ENCODE data around the gene EIF1AX.
"Not testable (repeated sequence)": the region's sequence is repeated elsewhere in the genome, so short reads cannot be mapped to it uniquely, and the experiment has no call there.

The EIF1AX gene

GRCh38 chrX:20173856-20174255 lies 32.2 kb upstream of the EIF1AX start:
- Histone ChIP-seq H3K4me2 (ENCODE audit: low read length) (no peak overlapping the region), H4K8ac (ENCODE audit: low read depth, low read length) (no peak overlapping the region), H3K23ac (ENCODE audit: low read length) (no peak overlapping the region), H3K4me3 (ENCODE audit: low read depth, low read length) (no peak overlapping the region), H3K4ac (ENCODE audit: low read depth, low read length) (no peak overlapping the region), H2BK12ac (ENCODE audit: low read length) (no peak overlapping the region), H3K27ac (ENCODE audit: low read depth, low read length) (no peak overlapping the region), H2AK5ac (ENCODE audit: low read length) (no peak overlapping the region), H2BK5ac (ENCODE audit: low read depth, low read length, poor library complexity) (no peak overlapping the region), H3K9me3 (ENCODE audit: insufficient read depth, low read depth, low read length) (no peaks in the 10 kb centered on the region), H3K79me2 (ENCODE audit: control insufficient read depth, insufficient read depth, low read length, poor library complexity) (no peaks in the 10 kb centered on the region), H3K36me3 (ENCODE audit: control insufficient read depth in 1 of 2, insufficient read depth in 2 of 2, low read length in 2 of 2) (peaks cover 7% of the 10 kb centered on the region in 2 experiments), H3K27me3 (ENCODE audit: insufficient read depth, low read length) (no peaks in the 10 kb centered on the region), H3K18ac (ENCODE audit: low read length) (no peak overlapping the region), H3K79me1 (ENCODE audit: low read length) (no peaks in the 10 kb centered on the region), H3K9ac (ENCODE audit: low read length) (no peak overlapping the region), H3K14ac (ENCODE audit: low read length) (no peak overlapping the region), H4K12ac (ENCODE audit: low read depth, low read length) (no peak overlapping the region), H3K4me1 (ENCODE audit: control insufficient read depth in 1 of 2, insufficient read depth in 2 of 2, low read length in 2 of 2) (no peaks in the 10 kb centered on the region), H2AFZ (ENCODE audit: insufficient read depth, low read length, poor library complexity) (no peak overlapping the region), H4K91ac (ENCODE audit: low read depth, low read length) (no peak overlapping the region), H2BK120ac (ENCODE audit: insufficient read depth, low read length, poor library complexity) (no peak overlapping the region)
- DNase-seq = no peak
- WGBS (ENCODE audit: extremely low coverage, insufficient coverage, insufficient read length) = no CpG with 5 or more reads among the region's 2 CpGs

- Histone ChIP-seq H3K23ac (ENCODE audit: low read length) (no peak overlapping the region), H3K9me3 (ENCODE audit: insufficient read depth, low read depth, low read length) (no peaks in the 10 kb centered on the region), H2BK12ac (ENCODE audit: low read length) (no peak overlapping the region), H3K14ac (ENCODE audit: low read length) (no peak overlapping the region), H3K79me1 (ENCODE audit: low read length) (no peaks in the 10 kb centered on the region), H4K91ac (ENCODE audit: low read depth, low read length) (no peak overlapping the region), H3K4me2 (ENCODE audit: low read length) (no peak overlapping the region), H3K36me3 (ENCODE audit: control insufficient read depth in 1 of 2, insufficient read depth in 2 of 2, low read length in 2 of 2) (peaks cover 9% of the 10 kb centered on the region in 2 experiments), H4K8ac (ENCODE audit: low read depth, low read length) (no peak overlapping the region), H3K18ac (ENCODE audit: low read length) (no peak overlapping the region), H2AK5ac (ENCODE audit: low read length) (no peak overlapping the region), H2AFZ (ENCODE audit: insufficient read depth, low read length, poor library complexity) (no peak overlapping the region), H3K4me3 (ENCODE audit: low read depth, low read length) (no peak overlapping the region), H3K4ac (ENCODE audit: low read depth, low read length) (no peak overlapping the region), H2BK5ac (ENCODE audit: low read depth, low read length, poor library complexity) (no peak overlapping the region), H3K9ac (ENCODE audit: low read length) (no peak overlapping the region), H3K79me2 (ENCODE audit: control insufficient read depth, insufficient read depth, low read length, poor library complexity) (no peaks in the 10 kb centered on the region), H2BK120ac (ENCODE audit: insufficient read depth, low read length, poor library complexity) (no peak overlapping the region), H4K12ac (ENCODE audit: low read depth, low read length) (no peak overlapping the region), H3K27ac (ENCODE audit: low read depth, low read length) (no peak overlapping the region), H3K4me1 (ENCODE audit: control insufficient read depth in 1 of 2, insufficient read depth in 2 of 2, low read length in 2 of 2) (no peaks in the 10 kb centered on the region), H3K27me3 (ENCODE audit: insufficient read depth, low read length) (no peaks in the 10 kb centered on the region)
- no peak for DNase-seq
- no CpG with 5 or more reads among the region's 2 CpGs for WGBS (ENCODE audit: extremely low coverage, insufficient coverage, insufficient read length)
Observed at GRCh38 chrX:20173313-20173712, 31.7 kb upstream of the EIF1AX start.

- Histone ChIP-seq H3K18ac (ENCODE audit: low read length) (no peak overlapping the region), H3K4ac (ENCODE audit: low read depth, low read length) (no peak overlapping the region), H3K27ac (ENCODE audit: low read depth, low read length) (no peak overlapping the region), H4K91ac (ENCODE audit: low read depth, low read length) (no peak overlapping the region), H3K14ac (ENCODE audit: low read length) (no peak overlapping the region), H3K36me3 (ENCODE audit: control insufficient read depth in 1 of 2, insufficient read depth in 2 of 2, low read length in 2 of 2) (peaks cover 9% of the 10 kb centered on the region in 2 experiments), H3K79me1 (ENCODE audit: low read length) (no peaks in the 10 kb centered on the region), H3K4me3 (ENCODE audit: low read depth, low read length) (no peak overlapping the region), H3K9me3 (ENCODE audit: insufficient read depth, low read depth, low read length) (no peaks in the 10 kb centered on the region), H2BK12ac (ENCODE audit: low read length) (no peak overlapping the region), H3K4me1 (ENCODE audit: control insufficient read depth in 1 of 2, insufficient read depth in 2 of 2, low read length in 2 of 2) (no peaks in the 10 kb centered on the region), H2AFZ (ENCODE audit: insufficient read depth, low read length, poor library complexity) (no peak overlapping the region), H3K79me2 (ENCODE audit: control insufficient read depth, insufficient read depth, low read length, poor library complexity) (no peaks in the 10 kb centered on the region), H3K9ac (ENCODE audit: low read length) (no peak overlapping the region), H2AK5ac (ENCODE audit: low read length) (no peak overlapping the region), H2BK5ac (ENCODE audit: low read depth, low read length, poor library complexity) (no peak overlapping the region), H3K4me2 (ENCODE audit: low read length) (no peak overlapping the region), H3K27me3 (ENCODE audit: insufficient read depth, low read length) (no peaks in the 10 kb centered on the region), H2BK120ac (ENCODE audit: insufficient read depth, low read length, poor library complexity) (no peak overlapping the region), H3K23ac (ENCODE audit: low read length) (no peak overlapping the region), H4K8ac (ENCODE audit: low read depth, low read length) (no peak overlapping the region), H4K12ac (ENCODE audit: low read depth, low read length) (no peak overlapping the region)
- no CpG with 5 or more reads among the region's 3 CpGs for whole genome bisulfite sequencing (ENCODE audit: extremely low coverage, insufficient coverage, insufficient read length)
- no peak for DNase-seq
Observed at GRCh38 chrX:20171887-20172286, 30.2 kb upstream of the EIF1AX start.

- H4K91ac ChIP-seq (ENCODE audit: low read depth, low read length); DNase-seq; H3K18ac ChIP-seq (ENCODE audit: low read length); H4K12ac ChIP-seq (ENCODE audit: low read depth, low read length); H2BK12ac ChIP-seq (ENCODE audit: low read length); H2AK5ac ChIP-seq (ENCODE audit: low read length); H4K8ac ChIP-seq (ENCODE audit: low read depth, low read length); H3K79me1 ChIP-seq (ENCODE audit: low read length); H3K4ac ChIP-seq (ENCODE audit: low read depth, low read length); H3K79me2 ChIP-seq (ENCODE audit: control insufficient read depth, insufficient read depth, low read length, poor library complexity); H3K9me3 ChIP-seq (ENCODE audit: insufficient read depth, low read depth, low read length); H3K9ac ChIP-seq (ENCODE audit: low read length); H3K14ac ChIP-seq (ENCODE audit: low read length); H2AFZ ChIP-seq (ENCODE audit: insufficient read depth, low read length, poor library complexity); H3K27me3 ChIP-seq (ENCODE audit: insufficient read depth, low read length); H3K27ac ChIP-seq (ENCODE audit: low read depth, low read length); H2BK120ac ChIP-seq (ENCODE audit: insufficient read depth, low read length, poor library complexity); H3K23ac ChIP-seq (ENCODE audit: low read length); H3K4me1 ChIP-seq (ENCODE audit: control insufficient read depth in 1 of 2, insufficient read depth in 2 of 2, low read length in 2 of 2); H3K4me2 ChIP-seq (ENCODE audit: low read length); H3K36me3 ChIP-seq (ENCODE audit: control insufficient read depth in 1 of 2, insufficient read depth in 2 of 2, low read length in 2 of 2); H3K4me3 ChIP-seq (ENCODE audit: low read depth, low read length); H2BK5ac ChIP-seq (ENCODE audit: low read depth, low read length, poor library complexity): not testable (repeated sequence)
Observed at GRCh38 chrX:20162516-20162915, 20.9 kb upstream of the EIF1AX start.

Measured in trophoblast cell (in vitro differentiated cells and primary cell).